ENCODE measurements around the gene FNDC3B.

DNA sequence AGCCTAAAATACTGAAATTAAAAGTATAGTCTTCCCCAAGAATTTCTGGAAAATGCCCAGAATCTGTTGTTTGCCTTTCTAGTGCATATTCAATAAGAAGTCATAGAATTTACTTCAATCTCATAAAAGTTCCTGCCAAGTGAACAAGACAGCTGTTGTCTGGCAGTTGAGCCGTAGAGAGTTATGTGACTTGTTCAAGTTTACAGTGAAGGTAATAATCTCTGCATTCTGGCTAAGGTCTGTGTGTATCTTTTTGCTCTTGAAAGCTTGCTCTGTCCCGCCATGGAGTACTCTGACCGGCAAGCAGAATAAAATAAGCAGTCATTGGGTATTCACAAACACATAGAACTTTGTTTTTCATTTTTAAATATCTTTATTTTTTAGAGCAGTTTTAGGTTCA is 331.0 kb downstream of the FNDC3B start:
- TF ChIP-seq, protein P1, sequence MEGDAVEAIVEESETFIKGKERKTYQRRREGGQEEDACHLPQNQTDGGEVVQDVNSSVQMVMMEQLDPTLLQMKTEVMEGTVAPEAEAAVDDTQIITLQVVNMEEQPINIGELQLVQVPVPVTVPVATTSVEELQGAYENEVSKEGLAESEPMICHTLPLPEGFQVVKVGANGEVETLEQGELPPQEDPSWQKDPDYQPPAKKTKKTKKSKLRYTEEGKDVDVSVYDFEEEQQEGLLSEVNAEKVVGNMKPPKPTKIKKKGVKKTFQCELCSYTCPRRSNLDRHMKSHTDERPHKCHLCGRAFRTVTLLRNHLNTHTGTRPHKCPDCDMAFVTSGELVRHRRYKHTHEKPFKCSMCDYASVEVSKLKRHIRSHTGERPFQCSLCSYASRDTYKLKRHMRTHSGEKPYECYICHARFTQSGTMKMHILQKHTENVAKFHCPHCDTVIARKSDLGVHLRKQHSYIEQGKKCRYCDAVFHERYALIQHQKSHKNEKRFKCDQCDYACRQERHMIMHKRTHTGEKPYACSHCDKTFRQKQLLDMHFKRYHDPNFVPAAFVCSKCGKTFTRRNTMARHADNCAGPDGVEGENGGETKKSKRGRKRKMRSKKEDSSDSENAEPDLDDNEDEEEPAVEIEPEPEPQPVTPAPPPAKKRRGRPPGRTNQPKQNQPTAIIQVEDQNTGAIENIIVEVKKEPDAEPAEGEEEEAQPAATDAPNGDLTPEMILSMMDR (IDR thresholded peaks at IDR 0.05; ENCODE audit: extremely low read depth in 1 of 2, insufficient read depth in 1 of 2, low read depth in 1 of 2, low read length in 2 of 2), result no peak
- TF ChIP-seq EZH2 (IDR thresholded peaks at IDR 0.05; ENCODE audit: borderline replicate concordance, low read depth, low read length, severe bottlenecking), result no peak
- TF ChIP-seq POLR2AphosphoS5 (IDR thresholded peaks at IDR 0.05; ENCODE audit: insufficient read depth, low read depth, low read length), result no peak
- no peak for TF ChIP-seq POLR2A (IDR thresholded peaks at IDR 0.05; ENCODE audit: low read depth, low read length)
- TF ChIP-seq, protein P2, sequence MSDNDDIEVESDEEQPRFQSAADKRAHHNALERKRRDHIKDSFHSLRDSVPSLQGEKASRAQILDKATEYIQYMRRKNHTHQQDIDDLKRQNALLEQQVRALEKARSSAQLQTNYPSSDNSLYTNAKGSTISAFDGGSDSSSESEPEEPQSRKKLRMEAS (IDR thresholded peaks at IDR 0.05; ENCODE audit: insufficient read depth, insufficient read length), result no peak
